OCI-LY1 (cell line): ENCODE results near the gene FBLIM1.

Experiments used
- H2AFZ ChIP-seq: fragments of 200-600 bp; sonication (generic), shearing (Covaris generic); 2 replicates; pipeline ENCODE4 v1.6.0; 2014; ENCODE audit warnings: antibody characterized with exemption, mild to moderate bottlenecking, low read length
- H3F3A ChIP-seq: fragments of 200-600 bp; sonication (generic), shearing (Covaris generic); 2 replicates; pipeline ENCODE4 v1.6.0; 2014; ENCODE audit warnings: mild to moderate bottlenecking, antibody characterized with exemption, low read length, moderate library complexity; ENCODE audit not compliant: insufficient read depth
- H3K27ac ChIP-seq: fragments of 200-600 bp; sonication (generic); 2 replicates; pipeline ENCODE4 v1.5.1; 2014; ENCODE audit warnings: low read length, mixed run types, mild to moderate bottlenecking, low read depth; ENCODE audit not compliant: poor library complexity, severe bottlenecking
- H3K27me3 ChIP-seq: fragments of 200-600 bp; sonication (generic); 2 replicates; pipeline ENCODE4 v1.6.0; 2014; ENCODE audit warnings: antibody characterized with exemption, mild to moderate bottlenecking, low read length, moderate library complexity; ENCODE audit not compliant: insufficient read depth
- H3K36me3 ChIP-seq: fragments of 200-600 bp; sonication (generic); 2 replicates; pipeline ENCODE4 v1.6.1; 2014; ENCODE audit warnings: mild to moderate bottlenecking, antibody characterized with exemption, low read length, moderate library complexity, mixed read lengths; ENCODE audit not compliant: insufficient read depth
- H3K4me1 ChIP-seq: fragments of 200-600 bp; sonication (generic); 2 replicates; pipeline ENCODE4 v1.5.1; 2014; ENCODE audit warnings: mild to moderate bottlenecking, low read length, moderate library complexity; ENCODE audit not compliant: insufficient read depth, severe bottlenecking
- H3K4me2 ChIP-seq: fragments of 200-600 bp; sonication (generic), shearing (Covaris generic); 2 replicates; pipeline ENCODE4 v1.6.1; 2014; ENCODE audit warnings: low read length
- H3K4me3 ChIP-seq: fragments of 200-600 bp; sonication (generic); 2 replicates; pipeline ENCODE4 v1.5.1; 2014; ENCODE audit warnings: low read length, low read depth, mild to moderate bottlenecking, mixed read lengths; ENCODE audit not compliant: poor library complexity, severe bottlenecking
- H3K79me2 ChIP-seq: fragments of 200-600 bp; shearing (Covaris generic); 2 replicates; pipeline ENCODE4 v1.6.1; 2016; ENCODE audit warnings: mixed run types, low read length, mixed read lengths; ENCODE audit not compliant: insufficient read depth
- H3K9ac ChIP-seq: fragments of 200-600 bp; sonication (generic), shearing (Covaris generic); 2 replicates; pipeline ENCODE4 v1.6.1; 2014; ENCODE audit warnings: mild to moderate bottlenecking, low read length, mixed read lengths
- H3K9me2 ChIP-seq: fragments of 200-600 bp; sonication (generic), shearing (Covaris generic); 2 replicates; pipeline ENCODE4 v1.6.1; 2014; ENCODE audit warnings: low read depth, mild to moderate bottlenecking, low read length, mixed read lengths
- H3K9me3 ChIP-seq: fragments of 200-600 bp; shearing (Covaris generic); 2 replicates; pipeline ENCODE4 v1.6.1; 2014; ENCODE audit warnings: low read length, mixed read lengths
- H4K20me1 ChIP-seq: fragments of 200-600 bp; sonication (generic), shearing (Covaris generic); 2 replicates; pipeline ENCODE4 v1.6.0; 2016; ENCODE audit warnings: mild to moderate bottlenecking, low read length; ENCODE audit not compliant: insufficient read depth
- EZH2 ChIP-seq: fragments of 200-600 bp; sonication (generic), shearing (Covaris generic); IDR thresholded peaks from 2 replicates; pipeline ENCODE4 v1.8.0; 2017; ENCODE audit warnings: borderline replicate concordance, mixed run types, mild to moderate bottlenecking, antibody characterized with exemption, low read length, moderate library complexity, mixed read lengths
- TF ChIP-seq, protein P1 (sequence below): fragments of 200-600 bp; sonication (generic), shearing (Covaris generic); IDR thresholded peaks from 2 replicates; pipeline ENCODE4 v1.5.1; 2017; ENCODE audit warnings: mild to moderate bottlenecking, antibody characterized with exemption, low read length, moderate library complexity, mixed read lengths

Gene FBLIM1

DNA sequence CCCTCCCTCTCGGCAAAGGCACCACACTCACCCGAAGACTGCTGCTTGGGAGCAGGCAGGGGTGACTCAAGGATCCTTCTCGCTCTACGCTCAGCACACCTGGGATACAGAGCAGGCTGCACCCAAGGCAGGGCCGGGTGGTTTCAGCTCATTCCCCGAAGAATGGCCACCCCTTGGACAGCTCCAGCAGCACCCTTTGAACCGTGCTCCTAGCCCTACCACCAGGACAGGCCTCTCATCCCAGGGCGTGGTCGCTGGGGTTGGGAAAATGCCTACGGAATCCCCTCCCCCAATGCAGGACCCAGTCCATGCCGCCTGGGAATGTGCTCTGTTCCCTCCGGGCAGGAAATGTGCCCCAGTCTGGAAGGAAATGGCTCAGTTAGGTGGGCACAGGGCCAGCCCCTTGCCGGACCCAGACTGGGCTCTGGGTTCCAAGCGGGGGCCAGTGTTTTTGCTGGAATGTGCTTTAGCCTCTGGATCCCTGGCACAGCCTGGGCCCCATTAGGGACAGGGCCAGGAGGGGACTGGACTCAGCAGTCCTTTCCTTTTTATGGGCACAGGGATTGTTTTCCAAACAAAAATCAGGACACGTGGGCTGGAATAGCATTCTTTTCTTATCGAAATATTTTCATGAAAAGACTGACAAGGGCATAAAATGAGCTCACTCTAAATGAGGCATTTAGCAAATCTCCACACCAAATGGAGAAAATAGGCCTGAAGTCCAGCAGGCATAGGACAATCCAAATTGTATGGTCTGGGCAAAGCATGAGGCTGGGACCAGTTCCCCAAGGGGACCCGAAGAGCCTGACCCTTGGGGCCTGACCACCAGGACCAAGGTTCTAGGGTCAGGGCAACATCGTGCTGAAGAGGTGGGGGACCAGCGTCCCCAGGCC, 8.9 kb upstream of the FBLIM1 start:
- peaks cover 3% of the 10 kb centered on the region; the same call in 1 of the 2 replicates for H3K27me3 ChIP-seq
- no peaks in the 10 kb centered on the region for H4K20me1 ChIP-seq
- no peaks in the 10 kb centered on the region for H3K9me3 ChIP-seq
- H3K4me1 ChIP-seq, result no peaks in the 10 kb centered on the region
- no peak overlapping the region for H3K4me3 ChIP-seq
- H2AFZ ChIP-seq, result no peak overlapping the region
- no peaks in the 10 kb centered on the region for H3F3A ChIP-seq
- no peaks in the 10 kb centered on the region for H3K9me2 ChIP-seq
- H3K27ac ChIP-seq, result no peak overlapping the region
- no peaks in the 10 kb centered on the region for H3K36me3 ChIP-seq
- no peak overlapping the region for H3K9ac ChIP-seq
- H3K79me2 ChIP-seq, result no peaks in the 10 kb centered on the region
- no peak overlapping the region for H3K4me2 ChIP-seq
- no peak for TF ChIP-seq EZH2
- TF ChIP-seq, protein P1, sequence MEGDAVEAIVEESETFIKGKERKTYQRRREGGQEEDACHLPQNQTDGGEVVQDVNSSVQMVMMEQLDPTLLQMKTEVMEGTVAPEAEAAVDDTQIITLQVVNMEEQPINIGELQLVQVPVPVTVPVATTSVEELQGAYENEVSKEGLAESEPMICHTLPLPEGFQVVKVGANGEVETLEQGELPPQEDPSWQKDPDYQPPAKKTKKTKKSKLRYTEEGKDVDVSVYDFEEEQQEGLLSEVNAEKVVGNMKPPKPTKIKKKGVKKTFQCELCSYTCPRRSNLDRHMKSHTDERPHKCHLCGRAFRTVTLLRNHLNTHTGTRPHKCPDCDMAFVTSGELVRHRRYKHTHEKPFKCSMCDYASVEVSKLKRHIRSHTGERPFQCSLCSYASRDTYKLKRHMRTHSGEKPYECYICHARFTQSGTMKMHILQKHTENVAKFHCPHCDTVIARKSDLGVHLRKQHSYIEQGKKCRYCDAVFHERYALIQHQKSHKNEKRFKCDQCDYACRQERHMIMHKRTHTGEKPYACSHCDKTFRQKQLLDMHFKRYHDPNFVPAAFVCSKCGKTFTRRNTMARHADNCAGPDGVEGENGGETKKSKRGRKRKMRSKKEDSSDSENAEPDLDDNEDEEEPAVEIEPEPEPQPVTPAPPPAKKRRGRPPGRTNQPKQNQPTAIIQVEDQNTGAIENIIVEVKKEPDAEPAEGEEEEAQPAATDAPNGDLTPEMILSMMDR, result no peak

DNA sequence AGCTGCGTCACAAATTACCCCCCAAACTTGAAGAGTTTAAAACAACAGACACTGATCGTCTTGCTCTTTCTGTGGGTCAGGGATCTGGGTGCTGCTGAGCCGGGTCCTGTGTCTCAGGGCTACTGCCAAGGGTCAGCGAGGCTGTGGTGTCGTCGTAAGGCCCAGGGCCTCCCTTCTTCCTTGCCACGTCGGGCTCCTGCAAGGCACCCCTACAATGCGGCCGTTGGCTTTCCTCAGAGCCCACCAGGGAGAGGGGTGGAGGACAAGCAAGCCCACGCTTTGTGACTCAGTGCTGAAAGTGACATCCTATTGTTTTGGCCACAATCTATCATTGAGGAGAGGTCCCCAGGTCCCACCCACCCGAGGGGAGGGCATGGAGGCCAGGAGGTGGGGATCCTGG, 7.7 kb upstream of the FBLIM1 start:
- no peaks in the 10 kb centered on the region for H3K9me3 ChIP-seq
- H3K9ac ChIP-seq, result no peak overlapping the region

DNA sequence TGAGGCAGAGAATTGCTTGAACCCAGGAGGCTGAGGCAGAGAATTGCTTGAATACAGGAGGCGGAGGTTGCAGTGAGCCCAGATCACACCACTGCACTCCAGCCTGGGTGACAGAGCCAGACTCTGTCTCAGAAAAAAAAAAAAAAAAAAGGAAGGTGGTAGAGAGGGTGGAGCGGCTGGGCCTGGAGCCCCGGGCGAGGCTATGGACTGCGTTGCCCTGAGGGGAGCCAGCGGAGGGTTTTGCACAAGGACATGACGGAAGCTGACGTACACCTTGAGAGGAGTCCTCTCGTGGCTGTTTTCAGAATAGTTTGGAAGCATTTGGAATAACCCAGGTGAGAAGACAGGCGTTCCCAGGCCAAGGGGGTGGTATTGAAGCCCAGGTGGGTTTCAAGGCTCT, 6.9 kb upstream of the FBLIM1 start:
- Histone ChIP-seq H3K4me3 (no peak overlapping the region), H3K9me2 (no peaks in the 10 kb centered on the region), H2AFZ (no peak overlapping the region), H3K27me3 (peaks cover 3% of the 10 kb centered on the region; the same call in 1 of the 2 replicates), H3K9me3 (no peaks in the 10 kb centered on the region), H3F3A (no peaks in the 10 kb centered on the region), H3K79me2 (no peaks in the 10 kb centered on the region), H3K27ac (no peak overlapping the region), H3K36me3 (no peaks in the 10 kb centered on the region), H3K4me1 (no peaks in the 10 kb centered on the region), H3K9ac (no peak overlapping the region), H3K4me2 (no peak overlapping the region), H4K20me1 (no peaks in the 10 kb centered on the region)
- TF ChIP-seq, protein P1, result no peak
- TF ChIP-seq EZH2, result no peak

More for the DNA sequence above, 7.7 kb upstream of the FBLIM1 start:
- H3K9me2 ChIP-seq, result no peaks in the 10 kb centered on the region
- no peak overlapping the region for H3K4me3 ChIP-seq
- H2AFZ ChIP-seq, result no peak overlapping the region
- H4K20me1 ChIP-seq, result no peaks in the 10 kb centered on the region
- H3F3A ChIP-seq, result no peaks in the 10 kb centered on the region
- no peak for TF ChIP-seq EZH2
- TF ChIP-seq, protein P1, result no peak
- H3K79me2 ChIP-seq, result no peaks in the 10 kb centered on the region
- no peaks in the 10 kb centered on the region for H3K4me1 ChIP-seq
- no peak overlapping the region for H3K4me2 ChIP-seq
- peaks cover 3% of the 10 kb centered on the region; the same call in 1 of the 2 replicates for H3K27me3 ChIP-seq
- H3K27ac ChIP-seq, result no peak overlapping the region
- H3K36me3 ChIP-seq, result no peaks in the 10 kb centered on the region
